ENCODE data around the gene VTI1B.

The VTI1B gene

GRCh38 chr14:67623114-67623513 is 51.3 kb downstream of the VTI1B start:
- no peak overlapping the region for H3K27ac ChIP-seq
- TF ChIP-seq CTCF (conservative IDR thresholded peaks at IDR 0.05) (no peak), ZFX (IDR thresholded peaks at IDR 0.05) (no peak)

GRCh38 chr14:67622675-67623074 is 51.8 kb downstream of the VTI1B start:
- no peak overlapping the region for H3K27ac ChIP-seq
- TF ChIP-seq CTCF (conservative IDR thresholded peaks at IDR 0.05) (no peak), ZFX (IDR thresholded peaks at IDR 0.05) (no peak)

GRCh38 chr14:67620217-67620785 is 54.1 kb downstream of the VTI1B start:
- no peak for TF ChIP-seq ZFX (IDR thresholded peaks at IDR 0.05)
- no peak for TF ChIP-seq CTCF (conservative IDR thresholded peaks at IDR 0.05)
- peak overlapping the region; percentile 41 for H3K27ac ChIP-seq

- peak within 1 kb of the TSS; percentile 41 for H3K27ac ChIP-seq
- TF ChIP-seq CTCF (conservative IDR thresholded peaks at IDR 0.05): peak; percentile 18; the same call in 1 of the 2 replicates
- no peak for TF ChIP-seq ZFX (IDR thresholded peaks at IDR 0.05)
Observed at GRCh38 chr14:67619446-67620216, 54.8 kb downstream of the VTI1B start, which contains the start of gene ARG2. Gene ARG2, plus strand, starts transcription at chr14:67619920. Its CDS starts 58 bp downstream, at chr14:67619978.

GRCh38 chr14:67618617-67619063 is 55.8 kb downstream of the VTI1B start:
- no peak overlapping the region for H3K27ac ChIP-seq
- TF ChIP-seq CTCF (conservative IDR thresholded peaks at IDR 0.05): peak; percentile 77
- no peak for TF ChIP-seq ZFX (IDR thresholded peaks at IDR 0.05)

- no peak overlapping the region for H3K27ac ChIP-seq
- TF ChIP-seq ZFX (IDR thresholded peaks at IDR 0.05) (no peak), CTCF (conservative IDR thresholded peaks at IDR 0.05) (no peak)
Observed at GRCh38 chr14:67610491-67610890, 63.9 kb downstream of the VTI1B start.

GRCh38 chr14:67609642-67610310 is 64.7 kb downstream of the VTI1B start:
- no peak overlapping the region for H3K27ac ChIP-seq
- no peak for TF ChIP-seq CTCF (conservative IDR thresholded peaks at IDR 0.05)
- no peak for TF ChIP-seq ZFX (IDR thresholded peaks at IDR 0.05)

Data from C4-2B (cell line).